HL-60 (cell line): ENCODE measurements around the gene COMMD1.

Experiments
- DNase-seq, 2 experiments: peaks; one replicate each; pipeline ENCODE4 v3.0.0-alpha.2; 2010 to 2020; ENCODE audit warnings: low read depth in 1 of 2, low spot score in 1 of 2
- H3K27ac ChIP-seq: fragments of 250-450 bp; sonication (Bioruptor Pico); replicated peaks from 2 replicates; pipeline ENCODE4 v1.5.1; 2020; ENCODE audit warnings: mild to moderate bottlenecking, moderate library complexity
- H3K27me3 ChIP-seq: fragments of 250-450 bp; sonication (Bioruptor Pico); 2 replicates; pipeline ENCODE4 v1.5.1; 2021; ENCODE audit warnings: mild to moderate bottlenecking, moderate library complexity; ENCODE audit not compliant: insufficient read depth, poor library complexity, severe bottlenecking
- H3K4me3 ChIP-seq: replicated peaks from 2 replicates; pipeline ENCODE4 v1.5.1; 2011; ENCODE audit warnings: mild to moderate bottlenecking, control low read depth, low read length; ENCODE audit not compliant: insufficient read depth
- GABPA ChIP-seq: IDR thresholded peaks from 2 replicates; pipeline ENCODE4 v1.6.1; 2012; ENCODE audit warnings: low read depth
- POLR2AphosphoS5 ChIP-seq: IDR thresholded peaks from 2 replicates; pipeline ENCODE4 v1.6.1; 2012; ENCODE audit warnings: low read depth
- SPI1 ChIP-seq: IDR thresholded peaks from 2 replicates; pipeline ENCODE4 v1.6.1; 2012; ENCODE audit warnings: low read depth, mild to moderate bottlenecking, borderline replicate concordance
- TF ChIP-seq, protein P1 (sequence below): IDR thresholded peaks from one replicate; pipeline ENCODE4 v1.5.1; 2011; ENCODE audit warnings: low read length, control low read depth, inconsistent platforms; ENCODE audit not compliant: insufficient read depth
- TF ChIP-seq, protein P2 (sequence below): IDR thresholded peaks from 2 replicates; pipeline ENCODE4 v1.6.1; 2012; ENCODE audit warnings: low read depth; ENCODE audit not compliant: insufficient replicate concordance

COMMD1 gene

DNA sequence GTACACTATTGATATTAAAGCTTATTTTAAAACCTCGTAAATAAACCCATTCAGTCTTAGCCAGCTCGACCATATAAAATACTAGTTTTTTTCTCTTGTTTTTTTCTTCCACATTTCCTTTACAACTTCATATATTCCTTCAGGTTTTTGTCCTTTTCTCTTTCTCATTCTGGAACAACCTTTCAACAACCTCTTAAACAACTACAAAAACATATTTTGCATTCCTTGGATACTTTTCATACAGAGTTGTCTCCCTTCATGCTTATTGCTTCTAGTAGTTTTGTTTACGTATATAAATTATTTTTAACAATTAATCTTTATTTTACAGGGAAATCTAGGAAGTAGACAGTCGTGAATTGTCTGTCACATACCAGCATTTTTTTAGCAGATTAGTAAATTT lies 41.2 kb downstream of the COMMD1 start:
- TF ChIP-seq, protein P1, sequence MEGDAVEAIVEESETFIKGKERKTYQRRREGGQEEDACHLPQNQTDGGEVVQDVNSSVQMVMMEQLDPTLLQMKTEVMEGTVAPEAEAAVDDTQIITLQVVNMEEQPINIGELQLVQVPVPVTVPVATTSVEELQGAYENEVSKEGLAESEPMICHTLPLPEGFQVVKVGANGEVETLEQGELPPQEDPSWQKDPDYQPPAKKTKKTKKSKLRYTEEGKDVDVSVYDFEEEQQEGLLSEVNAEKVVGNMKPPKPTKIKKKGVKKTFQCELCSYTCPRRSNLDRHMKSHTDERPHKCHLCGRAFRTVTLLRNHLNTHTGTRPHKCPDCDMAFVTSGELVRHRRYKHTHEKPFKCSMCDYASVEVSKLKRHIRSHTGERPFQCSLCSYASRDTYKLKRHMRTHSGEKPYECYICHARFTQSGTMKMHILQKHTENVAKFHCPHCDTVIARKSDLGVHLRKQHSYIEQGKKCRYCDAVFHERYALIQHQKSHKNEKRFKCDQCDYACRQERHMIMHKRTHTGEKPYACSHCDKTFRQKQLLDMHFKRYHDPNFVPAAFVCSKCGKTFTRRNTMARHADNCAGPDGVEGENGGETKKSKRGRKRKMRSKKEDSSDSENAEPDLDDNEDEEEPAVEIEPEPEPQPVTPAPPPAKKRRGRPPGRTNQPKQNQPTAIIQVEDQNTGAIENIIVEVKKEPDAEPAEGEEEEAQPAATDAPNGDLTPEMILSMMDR, result no peak
- TF ChIP-seq GABPA (no peak), POLR2AphosphoS5 (no peak), SPI1 (no peak)
- TF ChIP-seq, protein P2, sequence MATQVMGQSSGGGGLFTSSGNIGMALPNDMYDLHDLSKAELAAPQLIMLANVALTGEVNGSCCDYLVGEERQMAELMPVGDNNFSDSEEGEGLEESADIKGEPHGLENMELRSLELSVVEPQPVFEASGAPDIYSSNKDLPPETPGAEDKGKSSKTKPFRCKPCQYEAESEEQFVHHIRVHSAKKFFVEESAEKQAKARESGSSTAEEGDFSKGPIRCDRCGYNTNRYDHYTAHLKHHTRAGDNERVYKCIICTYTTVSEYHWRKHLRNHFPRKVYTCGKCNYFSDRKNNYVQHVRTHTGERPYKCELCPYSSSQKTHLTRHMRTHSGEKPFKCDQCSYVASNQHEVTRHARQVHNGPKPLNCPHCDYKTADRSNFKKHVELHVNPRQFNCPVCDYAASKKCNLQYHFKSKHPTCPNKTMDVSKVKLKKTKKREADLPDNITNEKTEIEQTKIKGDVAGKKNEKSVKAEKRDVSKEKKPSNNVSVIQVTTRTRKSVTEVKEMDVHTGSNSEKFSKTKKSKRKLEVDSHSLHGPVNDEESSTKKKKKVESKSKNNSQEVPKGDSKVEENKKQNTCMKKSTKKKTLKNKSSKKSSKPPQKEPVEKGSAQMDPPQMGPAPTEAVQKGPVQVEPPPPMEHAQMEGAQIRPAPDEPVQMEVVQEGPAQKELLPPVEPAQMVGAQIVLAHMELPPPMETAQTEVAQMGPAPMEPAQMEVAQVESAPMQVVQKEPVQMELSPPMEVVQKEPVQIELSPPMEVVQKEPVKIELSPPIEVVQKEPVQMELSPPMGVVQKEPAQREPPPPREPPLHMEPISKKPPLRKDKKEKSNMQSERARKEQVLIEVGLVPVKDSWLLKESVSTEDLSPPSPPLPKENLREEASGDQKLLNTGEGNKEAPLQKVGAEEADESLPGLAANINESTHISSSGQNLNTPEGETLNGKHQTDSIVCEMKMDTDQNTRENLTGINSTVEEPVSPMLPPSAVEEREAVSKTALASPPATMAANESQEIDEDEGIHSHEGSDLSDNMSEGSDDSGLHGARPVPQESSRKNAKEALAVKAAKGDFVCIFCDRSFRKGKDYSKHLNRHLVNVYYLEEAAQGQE, result no peak
- DNase-seq, result no peak
- no peak overlapping the region for H3K4me3 ChIP-seq
- H3K27me3 ChIP-seq, result no peaks in the 10 kb centered on the region
- no peak overlapping the region for H3K27ac ChIP-seq

DNA sequence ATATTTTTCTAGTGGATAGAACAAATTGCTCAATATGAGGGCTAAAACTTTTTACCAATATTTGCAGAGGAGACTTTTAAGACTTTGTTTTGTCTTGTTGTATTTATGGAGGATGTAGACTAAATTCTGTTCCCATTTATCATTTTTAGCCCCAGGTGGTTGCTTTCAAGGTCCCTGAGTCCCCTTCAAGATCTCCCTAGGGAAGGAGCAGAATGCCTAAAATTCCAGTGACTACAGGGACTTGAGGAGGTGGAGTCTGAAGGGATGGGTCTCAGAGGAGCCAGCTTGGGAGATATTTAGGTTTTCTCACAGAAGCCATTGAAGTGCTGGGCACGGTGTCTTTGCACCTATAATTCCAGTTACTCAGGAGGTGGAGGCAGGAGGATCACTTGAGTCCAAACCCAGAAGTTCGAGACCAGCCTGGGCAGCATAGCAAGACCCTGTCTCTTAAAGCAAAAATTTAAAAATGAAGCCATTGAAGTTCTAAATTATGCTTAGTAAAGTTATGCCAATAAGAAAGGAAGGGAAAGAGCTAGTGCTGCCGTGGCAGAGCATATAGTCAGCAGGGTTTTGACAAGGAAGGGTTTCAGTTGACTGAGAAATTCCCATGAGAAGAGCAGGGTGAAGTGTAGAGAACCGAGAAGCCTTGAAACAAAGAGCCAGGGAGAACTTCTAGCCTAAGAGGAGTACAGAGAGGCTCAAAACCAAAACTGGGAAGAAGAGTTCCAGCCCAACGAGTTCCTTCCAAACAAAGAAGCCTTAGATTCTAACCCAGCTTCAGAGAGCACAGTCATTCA lies 43.4 kb downstream of the COMMD1 start:
- H3K27ac ChIP-seq, result no peak overlapping the region
- H3K4me3 ChIP-seq, result no peak overlapping the region
- no peak for DNase-seq
- TF ChIP-seq, protein P2, result no peak
- TF ChIP-seq, protein P1, result no peak
- TF ChIP-seq SPI1 (no peak), GABPA (no peak), POLR2AphosphoS5 (no peak)
- no peaks in the 10 kb centered on the region for H3K27me3 ChIP-seq

DNA sequence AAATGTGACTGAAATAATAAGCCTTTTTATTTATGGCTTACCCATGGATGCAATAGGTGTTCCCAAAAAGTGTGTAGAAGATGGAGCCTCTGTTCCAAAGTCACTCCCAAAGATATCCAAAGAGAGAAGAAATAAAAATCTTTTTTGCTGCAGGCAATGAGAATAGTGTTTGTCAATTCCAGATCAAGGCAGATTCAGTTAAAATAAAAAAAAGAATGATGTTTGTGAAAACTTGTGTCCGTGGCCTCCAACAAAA lies 43.9 kb downstream of the COMMD1 start:
- Histone ChIP-seq H3K4me3 (no peak overlapping the region), H3K27me3 (no peaks in the 10 kb centered on the region), H3K27ac (no peak overlapping the region)
- DNase-seq, result no peak
- TF ChIP-seq SPI1 (no peak), POLR2AphosphoS5 (no peak), GABPA (no peak)
- TF ChIP-seq, protein P1, result no peak
- TF ChIP-seq, protein P2, result no peak
